K562 (cell line): ENCODE data around the gene SPATA45. TPM values are rescaled to one million over a fixed set of nuclear protein-coding genes. Genes with fewer than 3 reads are reported as not detected.

Experiments
- CTBP1 ChIP-seq: fragments of 450-650 bp; IDR thresholded peaks from 2 replicates; pipeline ENCODE4 v1.6.1; 2016; ENCODE audit warnings: borderline replicate concordance
- FOXK2 ChIP-seq, 2 experiments: fragments of 450-650 bp; IDR thresholded peaks in 1 of 2; conservative IDR thresholded peaks in 1 of 2; 2 replicates each; pipeline ENCODE4 v1.6.1; 2016; ENCODE audit warnings: low read depth in 2 of 2, mild to moderate bottlenecking in 1 of 2
- HMG20A ChIP-seq: fragments of 450-650 bp; formaldehyde crosslinking; conservative IDR thresholded peaks from 2 replicates; pipeline ENCODE4 v1.4.0; 2020; ENCODE audit warnings: mild to moderate bottlenecking, mixed read lengths
- HOXB6 ChIP-seq: fragments of 250-450 bp; sonication (Bioruptor Pico); IDR thresholded peaks from 2 replicates; pipeline ENCODE4 v1.5.1; 2022; ENCODE audit warnings: mild to moderate bottlenecking, borderline replicate concordance
- MAFG ChIP-seq: fragments of 450-650 bp; conservative IDR thresholded peaks from 2 replicates; pipeline ENCODE4 v1.6.1; 2016; ENCODE audit warnings: missing genetic modification characterization, missing compliant biosample characterization
- MGA ChIP-seq: fragments of 450-650 bp; IDR thresholded peaks from 2 replicates; pipeline ENCODE4 v1.6.1; 2016; ENCODE audit warnings: mild to moderate bottlenecking, moderate library complexity
- MTA1 ChIP-seq: fragments of 450-650 bp; IDR thresholded peaks from 2 replicates; pipeline ENCODE4 v1.6.1; 2017; ENCODE audit warnings: borderline replicate concordance
- MYNN ChIP-seq, 2 experiments: sonication (generic); formaldehyde crosslinking in 1 of 2; IDR thresholded peaks; 2 replicates each; pipeline versions ENCODE4 v1.5.0 to v1.6.1; 2016 to 2020; ENCODE audit warnings: antibody characterized with exemption in 1 of 2, missing genetic modification reagents in 1 of 2
- PHB2 ChIP-seq: fragments of 450-650 bp; IDR thresholded peaks from 2 replicates; pipeline ENCODE4 v1.6.1; 2017; ENCODE audit warnings: low read depth
- PML ChIP-seq: IDR thresholded peaks from 2 replicates; pipeline ENCODE4 v1.6.1; 2012; ENCODE audit warnings: low read length, inconsistent platforms
- RHOXF2B ChIP-seq: fragments of 250-450 bp; sonication (Bioruptor Pico); conservative IDR thresholded peaks from 2 replicates; pipeline ENCODE4 v1.5.1; 2021
- SMARCB1 ChIP-seq: IDR thresholded peaks from 2 replicates; pipeline ENCODE4 v1.6.1; 2011; ENCODE audit warnings: improper control_type of control experiment, low read depth; ENCODE audit not compliant: insufficient read length
- TFAP4 ChIP-seq: sonication (generic); formaldehyde crosslinking; IDR thresholded peaks from 2 replicates; pipeline ENCODE4 v1.8.0; 2022; ENCODE audit warnings: missing genetic modification reagents, mild to moderate bottlenecking, moderate library complexity, borderline replicate concordance
- TRIM28 ChIP-seq: fragments of 450-650 bp; IDR thresholded peaks from 2 replicates; pipeline ENCODE4 v1.6.1; 2017
- ZEB2 ChIP-seq: fragments of 450-650 bp; IDR thresholded peaks from 2 replicates; pipeline ENCODE4 v1.6.1; 2016
- ZNF584 ChIP-seq: fragments of 200-800 bp; sonication (Bioruptor generic); IDR thresholded peaks from 2 replicates; pipeline ENCODE4 v1.6.1; 2016; ENCODE audit warnings: low read depth, mild to moderate bottlenecking, missing genetic modification characterization, missing compliant biosample characterization
- polyA plus RNA-seq, 8 experiments: library from polyadenylated mRNA; depleted of rRNA in 4 of 8; stranded (reverse) in 5 of 8; unstranded in 3 of 8; fragments of >200 nt; fragmentation: Nextera tagmentation in 2 of 8; fragmentation: Illumina TruSeq in 1 of 8; extraction: Ambion mirVana in 2 of 8; extraction: Trizol in 1 of 8; gene quantifications; 2 replicates each; pipeline versions ENCODE4 v1.2.1 to v1.2.3, GENCODE V29; 2011 to 2014; ENCODE audit warnings: inconsistent platforms in 1 of 8, missing spikeins in 1 of 8
- total RNA-seq, 7 experiments: library from RNA; depleted of rRNA in 6 of 7; stranded (reverse); fragments of >200 nt in 6 of 7; fragmentation: Illumina TruSeq in 2 of 7; extraction: Trizol in 2 of 7; gene quantifications; 2 replicates each; pipeline versions ENCODE4 v1.2.1 to v1.2.3, GENCODE V29; 2011 to 2021; ENCODE audit warnings: low replicate concordance in 1 of 7

SPATA45 gene
- total and polyA plus RNA-seq, 9 of the 15 experiments (the other 6 are each of a cell fraction or from before 2014, with no cell fraction given) = 0.18 TPM; not detected in 8

- TF ChIP-seq MGA = no peak
- TF ChIP-seq TFAP4 (CRISPR knock-in tag) = peak; percentile 90
- TF ChIP-seq PML = peak; percentile 98
- TF ChIP-seq MYNN (IDR thresholded peaks at IDR 0.05) = peak; percentile 91
- TF ChIP-seq MYNN (CRISPR knock-in tag; IDR thresholded peaks at IDR 0.05) = no peak
- no peak for TF ChIP-seq HMG20A (CRISPR knock-in tag)
- peak; percentile 70 for TF ChIP-seq MTA1
- TF ChIP-seq FOXK2 (conservative IDR thresholded peaks at IDR 0.05 in 1 of 2, IDR thresholded peaks at IDR 0.05 in 1 of 2; ENCODE audit: low read depth in 2 of 2) = peak; percentile 83 to 84
- TF ChIP-seq TRIM28 = peak; percentile 81
- TF ChIP-seq ZNF584 (CRISPR knock-in tag) = peak; percentile 87
- TF ChIP-seq MAFG (tag) = 0 out of 2 replicates have a peak, but pooled peaks have one; percentile 19
- TF ChIP-seq SMARCB1 = peak; percentile 56
- TF ChIP-seq RHOXF2B (CRISPR knock-in tag) = no peak
- no peak for TF ChIP-seq HOXB6
- TF ChIP-seq PHB2 = peak; percentile 98
- peak; percentile 90 for TF ChIP-seq CTBP1
- TF ChIP-seq ZEB2 = peak; percentile 89
Observed at GRCh38 chr1:212860713-212861581, 13.5 kb upstream of the SPATA45 start (continued).
